Natural killer cell (primary cell): Measurements from ENCODE around the gene COIL. TPM values are rescaled to one million over a fixed set of nuclear protein-coding genes. Genes with fewer than 3 reads are reported as not detected.
"Not testable (repeated sequence)": the region's sequence is repeated elsewhere in the genome, so short reads cannot be mapped to it uniquely, and the experiment has no call there.

ENCODE experiments used
- ATAC-seq, 3 donors: fragments of 150-1000 bp in 2 of 3; fragments of 200-7000 bp in 1 of 3; cut with Tn5 transposase; 1 replicate in 1 of 3; 2 replicates in 2 of 3; pipeline ENCODE4 v1.10.0; 2021; ENCODE audit warnings: mild to moderate bottlenecking in 2 of 3, moderate library complexity in 2 of 3
- DNase-seq, 2 donors: peaks; one replicate each; pipeline versions ENCODE4 v3.0.0 to v3.0.0-alpha.2; 2013 to 2021; ENCODE audit warnings: mixed read lengths in 1 of 2
- H3K27ac ChIP-seq: one replicate; pipeline ENCODE4 v1.5.1; 2013; ENCODE audit warnings: mild to moderate bottlenecking, low read length
- H3K27me3 ChIP-seq: one replicate; pipeline ENCODE4 v1.6.1; 2013; ENCODE audit warnings: low read length; ENCODE audit not compliant: control insufficient read depth, insufficient read depth
- H3K36me3 ChIP-seq: one replicate; pipeline ENCODE4 v1.6.1; 2013; ENCODE audit warnings: low read length; ENCODE audit not compliant: control insufficient read depth, insufficient read depth
- H3K4me1 ChIP-seq: one replicate; pipeline ENCODE4 v1.6.1; 2013; ENCODE audit warnings: low read length; ENCODE audit not compliant: control insufficient read depth, insufficient read depth
- H3K4me3 ChIP-seq: one replicate; pipeline ENCODE4 v1.5.1; 2013; ENCODE audit warnings: low read length
- H3K9me3 ChIP-seq: one replicate; pipeline ENCODE4 v1.6.1; 2013; ENCODE audit warnings: low read length; ENCODE audit not compliant: control insufficient read depth, insufficient read depth
- H3K27ac Mint-ChIP-seq, 2 donors: one replicate each; pipeline ENCODE4 v1.8.0; 2022; ENCODE audit warnings: mild to moderate bottlenecking in 2 of 2, mixed read lengths in 2 of 2, moderate library complexity in 1 of 2
- H3K27me3 Mint-ChIP-seq, 2 donors: one replicate each; pipeline ENCODE4 v1.8.0; 2022; ENCODE audit warnings: low read depth in 2 of 2, mixed read lengths in 2 of 2
- H3K36me3 Mint-ChIP-seq: one replicate; pipeline ENCODE4 v1.8.0; 2022; ENCODE audit warnings: mixed read lengths
- H3K4me1 Mint-ChIP-seq, 2 donors: one replicate each; pipeline ENCODE4 v1.8.0; 2022; ENCODE audit warnings: mixed read lengths in 2 of 2
- H3K4me3 Mint-ChIP-seq: one replicate; pipeline ENCODE4 v1.8.0; 2022; ENCODE audit warnings: mild to moderate bottlenecking, moderate library complexity, mixed read lengths
- H3K9me3 Mint-ChIP-seq, 2 donors: one replicate each; pipeline ENCODE4 v1.8.0; 2022; ENCODE audit warnings: mixed read lengths in 2 of 2
- CTCF ChIP-seq: fragments of 200-600 bp; IDR thresholded peaks from one replicate; pipeline ENCODE4 v1.8.0; 2022; ENCODE audit warnings: antibody characterized with exemption
- WGBS: methylation state at CpG from one replicate; pipeline ENCODE4 v1.1.7; 2013; ENCODE audit warnings: missing lambda C conversion rate; ENCODE audit not compliant: insufficient coverage; 5-methylcytosine and 5-hydroxymethylcytosine counted together
- intact Hi-C: fragments of 100-400 bp; cut with micrococcal nuclease; formaldehyde crosslinking; loops from one replicate; pipeline ENCODE4 v1.14.2; 2022
- total RNA-seq, 4 donors: library from RNA; stranded (reverse); fragments of 120-200 nt in 1 of 4; gene quantifications; one replicate each; pipeline versions ENCODE4 v1.2.3 to v1.2.4, GENCODE V29; 2013 to 2022

The COIL gene
- total RNA-seq, 3 donors from 2014 or later (not counting 1 experiment from before 2014, with no cell fraction given): 18.6 to 23.8 (median 20.6) TPM

- H3K27ac Mint-ChIP-seq: no peak overlapping the region
- no peak overlapping the region for H3K27ac ChIP-seq
- TF ChIP-seq CTCF: no peak
- intact Hi-C loops: no loop called here
- H3K4me1 Mint-ChIP-seq: no peaks in the 10 kb centered on the region
- H3K4me3 ChIP-seq: no peak overlapping the region
- H3K27me3 ChIP-seq: no peaks in the 10 kb centered on the region
- H3K9me3 ChIP-seq: no peaks in the 10 kb centered on the region
- ATAC-seq (no peak), DNase-seq (no peak)
- peaks cover 2% of the 10 kb centered on the region for H3K4me1 ChIP-seq
- peaks cover 9 to 25% of the 10 kb centered on the region in 2 donors for H3K27me3 Mint-ChIP-seq
- H3K4me3 Mint-ChIP-seq: no peak overlapping the region
- no peaks in the 10 kb centered on the region for H3K36me3 Mint-ChIP-seq
- no peaks in the 10 kb centered on the region for H3K9me3 Mint-ChIP-seq
- no peaks in the 10 kb centered on the region for H3K36me3 ChIP-seq
- 88% methylated on average over 6 of the region's 7 CpGs for WGBS
Observed at GRCh38 chr17:56972111-56972730, 11.4 kb upstream of the COIL start.

- ATAC-seq (no peak), DNase-seq (no peak)
- Mint-ChIP-seq H3K27me3 (peaks cover 9 to 24% of the 10 kb centered on the region in 2 donors), H3K4me3 (no peak overlapping the region), H3K9me3 (no peaks in the 10 kb centered on the region), H3K4me1 (no peaks in the 10 kb centered on the region), H3K36me3 (no peaks in the 10 kb centered on the region), H3K27ac (no peak overlapping the region)
- WGBS: 89% methylated on average over 1 of the region's 1 CpG
- no peak overlapping the region for H3K4me3 ChIP-seq
- no peak for TF ChIP-seq CTCF
- no peaks in the 10 kb centered on the region for H3K27me3 ChIP-seq
- intact Hi-C loops: no loop called here
- no peaks in the 10 kb centered on the region for H3K9me3 ChIP-seq
- H3K27ac ChIP-seq: no peak overlapping the region
- H3K4me1 ChIP-seq: no peaks in the 10 kb centered on the region
- H3K36me3 ChIP-seq: no peaks in the 10 kb centered on the region
Observed at GRCh38 chr17:56970974-56971373, 10.1 kb upstream of the COIL start.

GRCh38 chr17:56966338-56966737 is 5.5 kb upstream of the COIL start:
- no peaks in the 10 kb centered on the region for H3K27me3 ChIP-seq
- Mint-ChIP-seq H3K36me3 (no peaks in the 10 kb centered on the region), H3K27ac (no peak overlapping the region), H3K27me3 (peaks cover 5 to 13% of the 10 kb centered on the region in 2 donors), H3K4me1 (no peaks in the 10 kb centered on the region), H3K9me3 (no peaks in the 10 kb centered on the region), H3K4me3 (no peak overlapping the region)
- no peak overlapping the region for H3K27ac ChIP-seq
- DNase-seq (no peak), ATAC-seq (no peak)
- no peaks in the 10 kb centered on the region for H3K9me3 ChIP-seq
- no peaks in the 10 kb centered on the region for H3K4me1 ChIP-seq
- H3K36me3 ChIP-seq: no peaks in the 10 kb centered on the region
- TF ChIP-seq CTCF: no peak
- 90% methylated on average over 5 of the region's 5 CpGs for WGBS
- intact Hi-C loops: no loop called here
- no peak overlapping the region for H3K4me3 ChIP-seq

- H3K4me3 Mint-ChIP-seq, H3K9me3 ChIP-seq, H3K36me3 ChIP-seq, H3K4me3 ChIP-seq, intact Hi-C loops, H3K9me3 Mint-ChIP-seq, H3K27me3 Mint-ChIP-seq, H3K27ac ChIP-seq, H3K36me3 Mint-ChIP-seq, H3K4me1 ChIP-seq, H3K27ac Mint-ChIP-seq, ATAC-seq, H3K4me1 Mint-ChIP-seq, H3K27me3 ChIP-seq, DNase-seq: not testable (repeated sequence)
- WGBS: 91% methylated on average over 6 of the region's 6 CpGs
Observed at GRCh38 chr17:56965681-56966080, 4.8 kb upstream of the COIL start.

GRCh38 chr17:56965241-56965640 is 4.4 kb upstream of the COIL start:
- H3K4me3 Mint-ChIP-seq, ATAC-seq, H3K27me3 ChIP-seq, H3K4me1 ChIP-seq, H3K27ac ChIP-seq, H3K27me3 Mint-ChIP-seq, H3K36me3 Mint-ChIP-seq, intact Hi-C loops, H3K9me3 Mint-ChIP-seq, H3K27ac Mint-ChIP-seq, H3K9me3 ChIP-seq, H3K36me3 ChIP-seq, H3K4me3 ChIP-seq, DNase-seq, H3K4me1 Mint-ChIP-seq: not testable (repeated sequence)
- 96% methylated on average over 9 of the region's 9 CpGs for WGBS
